ENCODE results near the gene CERS6. TPM values are rescaled to one million over a fixed set of nuclear protein-coding genes. Genes with fewer than 3 reads are reported as not detected.

CERS6 gene
- polyA plus RNA-seq, 1 donor from 2014 or later, result 59.3 TPM

DNA sequence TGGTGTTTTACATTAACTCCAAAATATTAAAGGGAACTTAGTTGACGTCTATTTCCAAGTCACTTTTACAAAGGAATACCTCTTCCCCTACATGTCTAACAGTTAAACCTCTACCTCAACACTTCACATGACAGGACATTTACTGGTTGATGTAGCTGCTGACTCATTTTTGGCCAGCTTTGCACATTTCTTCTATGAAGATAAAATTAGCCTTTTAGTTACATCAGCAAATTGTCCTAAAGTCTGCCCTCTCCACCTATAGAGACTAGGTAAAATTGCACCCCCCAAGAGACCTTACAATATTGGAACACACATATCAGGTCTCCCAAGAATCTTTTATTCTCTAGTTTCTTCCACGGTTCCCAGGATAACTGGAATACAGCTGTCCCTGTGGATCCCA lies 10.1 kb upstream of the CERS6 start:
- Histone ChIP-seq H3K79me2 (replicated peaks; ENCODE audit: insufficient read depth, low read length) (no peaks in the 10 kb centered on the region), H3F3A (ENCODE audit: insufficient read depth, low read length, poor library complexity, severe bottlenecking) (no peaks in the 10 kb centered on the region), H2AFZ (ENCODE audit: low read depth, low read length) (no peak overlapping the region), H3K9ac (ENCODE audit: low read length) (no peak overlapping the region), H3K4me2 (ENCODE audit: low read length) (no peak overlapping the region), H4K20me1 (ENCODE audit: insufficient read depth) (no peaks in the 10 kb centered on the region), H3K9me2 (ENCODE audit: insufficient read depth, low read length) (no peaks in the 10 kb centered on the region), H3K27me3 (ENCODE audit: insufficient read depth, low read depth, low read length) (no peaks in the 10 kb centered on the region), H3K27ac (ENCODE audit: low read length) (no peak overlapping the region), H3K36me3 (ENCODE audit: insufficient read depth, low read length) (no peaks in the 10 kb centered on the region), H3K9me3 (ENCODE audit: low read length) (no peaks in the 10 kb centered on the region), H3K4me3 (ENCODE audit: low read length) (no peak overlapping the region)
- TF ChIP-seq, protein P1, sequence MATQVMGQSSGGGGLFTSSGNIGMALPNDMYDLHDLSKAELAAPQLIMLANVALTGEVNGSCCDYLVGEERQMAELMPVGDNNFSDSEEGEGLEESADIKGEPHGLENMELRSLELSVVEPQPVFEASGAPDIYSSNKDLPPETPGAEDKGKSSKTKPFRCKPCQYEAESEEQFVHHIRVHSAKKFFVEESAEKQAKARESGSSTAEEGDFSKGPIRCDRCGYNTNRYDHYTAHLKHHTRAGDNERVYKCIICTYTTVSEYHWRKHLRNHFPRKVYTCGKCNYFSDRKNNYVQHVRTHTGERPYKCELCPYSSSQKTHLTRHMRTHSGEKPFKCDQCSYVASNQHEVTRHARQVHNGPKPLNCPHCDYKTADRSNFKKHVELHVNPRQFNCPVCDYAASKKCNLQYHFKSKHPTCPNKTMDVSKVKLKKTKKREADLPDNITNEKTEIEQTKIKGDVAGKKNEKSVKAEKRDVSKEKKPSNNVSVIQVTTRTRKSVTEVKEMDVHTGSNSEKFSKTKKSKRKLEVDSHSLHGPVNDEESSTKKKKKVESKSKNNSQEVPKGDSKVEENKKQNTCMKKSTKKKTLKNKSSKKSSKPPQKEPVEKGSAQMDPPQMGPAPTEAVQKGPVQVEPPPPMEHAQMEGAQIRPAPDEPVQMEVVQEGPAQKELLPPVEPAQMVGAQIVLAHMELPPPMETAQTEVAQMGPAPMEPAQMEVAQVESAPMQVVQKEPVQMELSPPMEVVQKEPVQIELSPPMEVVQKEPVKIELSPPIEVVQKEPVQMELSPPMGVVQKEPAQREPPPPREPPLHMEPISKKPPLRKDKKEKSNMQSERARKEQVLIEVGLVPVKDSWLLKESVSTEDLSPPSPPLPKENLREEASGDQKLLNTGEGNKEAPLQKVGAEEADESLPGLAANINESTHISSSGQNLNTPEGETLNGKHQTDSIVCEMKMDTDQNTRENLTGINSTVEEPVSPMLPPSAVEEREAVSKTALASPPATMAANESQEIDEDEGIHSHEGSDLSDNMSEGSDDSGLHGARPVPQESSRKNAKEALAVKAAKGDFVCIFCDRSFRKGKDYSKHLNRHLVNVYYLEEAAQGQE (IDR thresholded peaks at IDR 0.05; ENCODE audit: borderline replicate concordance), result no peak
- no peak for TF ChIP-seq POLR2AphosphoS5 (IDR thresholded peaks at IDR 0.05)
- TF ChIP-seq SMC3 (conservative IDR thresholded peaks at IDR 0.05; ENCODE audit: poor library complexity), result no peak
- no peak for TF ChIP-seq RAD21 (conservative IDR thresholded peaks at IDR 0.05)

DNA sequence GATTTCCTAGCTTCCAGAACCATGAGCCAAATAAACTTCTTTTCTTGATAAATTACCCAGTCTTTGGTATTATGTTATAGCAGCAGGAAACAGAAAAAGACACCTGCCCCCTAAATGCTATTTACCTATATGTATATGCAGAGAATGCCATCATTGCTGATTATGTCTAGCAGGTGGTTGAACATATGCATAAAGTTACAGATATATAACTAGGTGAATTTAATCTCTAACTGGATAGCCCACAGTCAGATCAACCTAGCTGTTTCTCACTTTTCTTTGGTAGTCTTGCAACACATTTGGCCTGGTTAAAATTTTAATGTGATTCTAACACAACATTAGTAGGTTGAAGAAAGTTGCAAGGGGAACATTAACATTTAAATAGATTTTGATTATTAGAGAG lies 7.1 kb upstream of the CERS6 start:
- H3K36me3 ChIP-seq (ENCODE audit: insufficient read depth, low read length), result no peaks in the 10 kb centered on the region
- H3K27ac ChIP-seq (ENCODE audit: low read length), result no peak overlapping the region
- no peak overlapping the region for H3K9ac ChIP-seq (ENCODE audit: low read length)
- no peak overlapping the region for H3K4me3 ChIP-seq (ENCODE audit: low read length)
- no peaks in the 10 kb centered on the region for H3K9me3 ChIP-seq (ENCODE audit: low read length)
- TF ChIP-seq EP300 (conservative IDR thresholded peaks at IDR 0.05; ENCODE audit: poor library complexity, severe bottlenecking), result no peak
- H4K20me1 ChIP-seq (ENCODE audit: insufficient read depth), result no peaks in the 10 kb centered on the region
- no peaks in the 10 kb centered on the region for H3F3A ChIP-seq (ENCODE audit: insufficient read depth, low read length, poor library complexity, severe bottlenecking)
- H3K79me2 ChIP-seq (replicated peaks; ENCODE audit: insufficient read depth, low read length), result no peaks in the 10 kb centered on the region
- no peak overlapping the region for H3K4me2 ChIP-seq (ENCODE audit: low read length)
- H3K27me3 ChIP-seq (ENCODE audit: insufficient read depth, low read depth, low read length), result no peaks in the 10 kb centered on the region
- no peak overlapping the region for H2AFZ ChIP-seq (ENCODE audit: low read depth, low read length)
- H3K9me2 ChIP-seq (ENCODE audit: insufficient read depth, low read length), result no peaks in the 10 kb centered on the region

DNA sequence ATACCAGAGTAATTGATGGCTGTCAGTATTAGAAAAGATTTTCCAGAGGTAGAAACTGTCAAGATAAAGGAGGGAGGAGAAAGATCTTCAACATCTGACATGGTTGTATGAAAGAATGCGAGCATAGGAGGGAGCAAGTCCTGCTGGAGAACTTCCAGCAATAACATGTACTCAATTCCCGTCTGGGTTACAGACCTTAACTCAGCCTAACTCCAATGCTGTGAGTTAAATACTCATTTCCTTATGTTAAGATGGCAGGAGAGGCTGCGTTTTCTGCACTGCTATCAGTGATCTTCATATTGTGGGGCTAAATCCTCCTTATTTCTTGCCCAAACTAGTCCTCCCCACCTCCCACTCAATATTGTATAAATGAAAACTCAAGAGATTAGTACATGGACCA lies 6.7 kb upstream of the CERS6 start:
- Histone ChIP-seq H4K20me1 (ENCODE audit: insufficient read depth) (no peaks in the 10 kb centered on the region), H3K27me3 (ENCODE audit: insufficient read depth, low read depth, low read length) (no peaks in the 10 kb centered on the region), H3K9me2 (ENCODE audit: insufficient read depth, low read length) (no peaks in the 10 kb centered on the region), H3F3A (ENCODE audit: insufficient read depth, low read length, poor library complexity, severe bottlenecking) (no peaks in the 10 kb centered on the region), H3K36me3 (ENCODE audit: insufficient read depth, low read length) (no peaks in the 10 kb centered on the region), H3K4me2 (ENCODE audit: low read length) (no peak overlapping the region), H3K79me2 (replicated peaks; ENCODE audit: insufficient read depth, low read length) (no peaks in the 10 kb centered on the region), H3K27ac (ENCODE audit: low read length) (no peak overlapping the region), H3K9ac (ENCODE audit: low read length) (no peak overlapping the region), H2AFZ (ENCODE audit: low read depth, low read length) (no peak overlapping the region), H3K4me3 (ENCODE audit: low read length) (no peak overlapping the region), H3K9me3 (ENCODE audit: low read length) (no peaks in the 10 kb centered on the region)
- TF ChIP-seq, protein P2, sequence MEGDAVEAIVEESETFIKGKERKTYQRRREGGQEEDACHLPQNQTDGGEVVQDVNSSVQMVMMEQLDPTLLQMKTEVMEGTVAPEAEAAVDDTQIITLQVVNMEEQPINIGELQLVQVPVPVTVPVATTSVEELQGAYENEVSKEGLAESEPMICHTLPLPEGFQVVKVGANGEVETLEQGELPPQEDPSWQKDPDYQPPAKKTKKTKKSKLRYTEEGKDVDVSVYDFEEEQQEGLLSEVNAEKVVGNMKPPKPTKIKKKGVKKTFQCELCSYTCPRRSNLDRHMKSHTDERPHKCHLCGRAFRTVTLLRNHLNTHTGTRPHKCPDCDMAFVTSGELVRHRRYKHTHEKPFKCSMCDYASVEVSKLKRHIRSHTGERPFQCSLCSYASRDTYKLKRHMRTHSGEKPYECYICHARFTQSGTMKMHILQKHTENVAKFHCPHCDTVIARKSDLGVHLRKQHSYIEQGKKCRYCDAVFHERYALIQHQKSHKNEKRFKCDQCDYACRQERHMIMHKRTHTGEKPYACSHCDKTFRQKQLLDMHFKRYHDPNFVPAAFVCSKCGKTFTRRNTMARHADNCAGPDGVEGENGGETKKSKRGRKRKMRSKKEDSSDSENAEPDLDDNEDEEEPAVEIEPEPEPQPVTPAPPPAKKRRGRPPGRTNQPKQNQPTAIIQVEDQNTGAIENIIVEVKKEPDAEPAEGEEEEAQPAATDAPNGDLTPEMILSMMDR (IDR thresholded peaks at IDR 0.05; ENCODE audit: poor library complexity, severe bottlenecking), result no peak
- TF ChIP-seq SMC3 (conservative IDR thresholded peaks at IDR 0.05; ENCODE audit: poor library complexity) (no peak), RAD21 (conservative IDR thresholded peaks at IDR 0.05) (no peak), TAF1 (IDR thresholded peaks at IDR 0.05; ENCODE audit: low read depth) (no peak), EZH2 (IDR thresholded peaks at IDR 0.05; ENCODE audit: borderline replicate concordance, insufficient read depth, low read length, poor library complexity, severe bottlenecking) (no peak), EP300 (conservative IDR thresholded peaks at IDR 0.05; ENCODE audit: poor library complexity, severe bottlenecking) (no peak), POLR2AphosphoS5 (IDR thresholded peaks at IDR 0.05) (no peak)
- TF ChIP-seq, protein P1 (IDR thresholded peaks at IDR 0.05; ENCODE audit: borderline replicate concordance), result no peak
